ENCODE results near the gene RCC1. TPM values are rescaled to one million over a fixed set of nuclear protein-coding genes. Genes with fewer than 3 reads are reported as not detected.
"Not testable (repeated sequence)": the region's sequence is repeated elsewhere in the genome, so short reads cannot be mapped to it uniquely, and the experiment has no call there.

RCC1 gene
- polyA plus RNA-seq, 1 donor (not counting 4 experiments of a cell fraction or from before 2014, with no cell fraction given), result 38.6 TPM

- no peak overlapping the region for H3K9ac ChIP-seq (ENCODE audit: control insufficient read depth, extremely low read depth, insufficient read depth, low read length)
- no peak overlapping the region for H3K4me3 ChIP-seq (ENCODE audit: control insufficient read depth in 2 of 3, extremely low read depth in 1 of 3, insufficient read depth in 2 of 3, low read depth in 1 of 3, low read length in 3 of 3)
- H3K9me1 ChIP-seq (ENCODE audit: control insufficient read depth, extremely low read depth, insufficient read depth, low read length), result no peaks in the 10 kb centered on the region
- H3K4me2 ChIP-seq (ENCODE audit: control insufficient read depth, extremely low read depth, insufficient read depth, low read depth, low read length), result no peak overlapping the region
- H3K79me2 ChIP-seq (ENCODE audit: control insufficient read depth, insufficient read depth, low read length), result no peaks in the 10 kb centered on the region
- no peak overlapping the region for H2AFZ ChIP-seq (ENCODE audit: control insufficient read depth, low read length)
- no peak overlapping the region for H3K27ac ChIP-seq (ENCODE audit: control insufficient read depth, insufficient read depth, low read length)
- H3K4me1 ChIP-seq (ENCODE audit: control insufficient read depth, extremely low read depth, insufficient read depth, low read length), result no peaks in the 10 kb centered on the region
- peaks cover 16 to 27% of the 10 kb centered on the region in 2 experiments for H3K36me3 ChIP-seq (ENCODE audit: control insufficient read depth in 2 of 2, extremely low read depth in 1 of 2, insufficient read depth in 2 of 2, low read length in 2 of 2)
- FAIRE-seq (no peak), DNase-seq (ENCODE audit: low read depth, low spot score) (no peak)
- no peak for TF ChIP-seq EZH2 (IDR thresholded peaks at IDR 0.05; ENCODE audit: low read length)
- TF ChIP-seq CTCF (optimal IDR thresholded peaks at IDR 0.05 in 1 of 3, IDR thresholded peaks at IDR 0.05 in 1 of 3, conservative IDR thresholded peaks at IDR 0.05 in 1 of 3; ENCODE audit: extremely low read depth in 1 of 3, insufficient read depth in 2 of 3, low read length in 3 of 3), result peak in 2 of 3 experiments; percentile 16 to 20
- dilution Hi-C loops (cut with MboI; ENCODE audit: extremely low pct_ligation_motif_present, low sequenced_read_pairs), result no loop called here
- H4K20me1 ChIP-seq (ENCODE audit: control insufficient read depth, extremely low read depth, insufficient read depth, low read length), result no peaks in the 10 kb centered on the region
- H3K9me3 ChIP-seq (ENCODE audit: control insufficient read depth, low read depth, low read length), result no peaks in the 10 kb centered on the region
- H3K27me3 ChIP-seq (ENCODE audit: control insufficient read depth, extremely low read depth, insufficient read depth, low read length), result no peaks in the 10 kb centered on the region
Observed at GRCh38 chr1:28540651-28541050, 34.8 kb downstream of the RCC1 start.

- H3K36me3 ChIP-seq (ENCODE audit: control insufficient read depth in 2 of 2, extremely low read depth in 1 of 2, insufficient read depth in 2 of 2, low read length in 2 of 2), result peaks cover 8 to 18% of the 10 kb centered on the region in 2 experiments
- H3K4me3 ChIP-seq (ENCODE audit: control insufficient read depth in 2 of 3, extremely low read depth in 1 of 3, insufficient read depth in 2 of 3, low read depth in 1 of 3, low read length in 3 of 3); H4K20me1 ChIP-seq (ENCODE audit: control insufficient read depth, extremely low read depth, insufficient read depth, low read length); H3K79me2 ChIP-seq (ENCODE audit: control insufficient read depth, insufficient read depth, low read length); dilution Hi-C loops (cut with MboI; ENCODE audit: extremely low pct_ligation_motif_present, low sequenced_read_pairs); H3K9ac ChIP-seq (ENCODE audit: control insufficient read depth, extremely low read depth, insufficient read depth, low read length); H3K4me1 ChIP-seq (ENCODE audit: control insufficient read depth, extremely low read depth, insufficient read depth, low read length); DNase-seq (ENCODE audit: low read depth, low spot score); FAIRE-seq; H2AFZ ChIP-seq (ENCODE audit: control insufficient read depth, low read length); H3K27ac ChIP-seq (ENCODE audit: control insufficient read depth, insufficient read depth, low read length); H3K9me1 ChIP-seq (ENCODE audit: control insufficient read depth, extremely low read depth, insufficient read depth, low read length); H3K27me3 ChIP-seq (ENCODE audit: control insufficient read depth, extremely low read depth, insufficient read depth, low read length); H3K4me2 ChIP-seq (ENCODE audit: control insufficient read depth, extremely low read depth, insufficient read depth, low read depth, low read length); H3K9me3 ChIP-seq (ENCODE audit: control insufficient read depth, low read depth, low read length): not testable (repeated sequence)
Observed at GRCh38 chr1:28541414-28542015, 35.7 kb downstream of the RCC1 start.

- no peaks in the 10 kb centered on the region for H3K4me1 ChIP-seq (ENCODE audit: control insufficient read depth, extremely low read depth, insufficient read depth, low read length)
- H3K36me3 ChIP-seq (ENCODE audit: control insufficient read depth in 2 of 2, extremely low read depth in 1 of 2, insufficient read depth in 2 of 2, low read length in 2 of 2), result no peaks in the 10 kb centered on the region
- no peak overlapping the region for H3K27ac ChIP-seq (ENCODE audit: control insufficient read depth, insufficient read depth, low read length)
- TF ChIP-seq CTCF (optimal IDR thresholded peaks at IDR 0.05 in 1 of 3, IDR thresholded peaks at IDR 0.05 in 1 of 3, conservative IDR thresholded peaks at IDR 0.05 in 1 of 3; ENCODE audit: extremely low read depth in 1 of 3, insufficient read depth in 2 of 3, low read length in 3 of 3), result no peak
- no peak for TF ChIP-seq EZH2 (IDR thresholded peaks at IDR 0.05; ENCODE audit: low read length)
- DNase-seq (ENCODE audit: low read depth, low spot score) (no peak), FAIRE-seq (no peak)
- no peaks in the 10 kb centered on the region for H4K20me1 ChIP-seq (ENCODE audit: control insufficient read depth, extremely low read depth, insufficient read depth, low read length)
- dilution Hi-C loops (cut with MboI; ENCODE audit: extremely low pct_ligation_motif_present, low sequenced_read_pairs), result no loop called here
- no peaks in the 10 kb centered on the region for H3K79me2 ChIP-seq (ENCODE audit: control insufficient read depth, insufficient read depth, low read length)
- no peaks in the 10 kb centered on the region for H3K27me3 ChIP-seq (ENCODE audit: control insufficient read depth, extremely low read depth, insufficient read depth, low read length)
- H3K9ac ChIP-seq (ENCODE audit: control insufficient read depth, extremely low read depth, insufficient read depth, low read length), result no peak overlapping the region
- H2AFZ ChIP-seq (ENCODE audit: control insufficient read depth, low read length), result no peak overlapping the region
- no peak overlapping the region for H3K4me3 ChIP-seq (ENCODE audit: control insufficient read depth in 2 of 3, extremely low read depth in 1 of 3, insufficient read depth in 2 of 3, low read depth in 1 of 3, low read length in 3 of 3)
- H3K9me3 ChIP-seq (ENCODE audit: control insufficient read depth, low read depth, low read length), result no peaks in the 10 kb centered on the region
- H3K9me1 ChIP-seq (ENCODE audit: control insufficient read depth, extremely low read depth, insufficient read depth, low read length), result no peaks in the 10 kb centered on the region
- no peak overlapping the region for H3K4me2 ChIP-seq (ENCODE audit: control insufficient read depth, extremely low read depth, insufficient read depth, low read depth, low read length)
Observed at GRCh38 chr1:28545246-28545628, 39.4 kb downstream of the RCC1 start.

Measured in keratinocyte (primary cell).